NB4 (cell line): Measurements from ENCODE around the gene SSX2IP.

Source experiments
- POLR2A ChIP-seq: IDR thresholded peaks from 2 replicates; pipeline ENCODE4 v1.6.1; 2011; ENCODE audit warnings: mild to moderate bottlenecking; ENCODE audit not compliant: insufficient read length; ENCODE audit errors: extremely low read depth
- TF ChIP-seq, protein P1 (sequence below): IDR thresholded peaks from one replicate; pipeline ENCODE4 v1.5.1; 2012; ENCODE audit warnings: low read depth, low read length

- no peak for TF ChIP-seq POLR2A
- TF ChIP-seq, protein P1, sequence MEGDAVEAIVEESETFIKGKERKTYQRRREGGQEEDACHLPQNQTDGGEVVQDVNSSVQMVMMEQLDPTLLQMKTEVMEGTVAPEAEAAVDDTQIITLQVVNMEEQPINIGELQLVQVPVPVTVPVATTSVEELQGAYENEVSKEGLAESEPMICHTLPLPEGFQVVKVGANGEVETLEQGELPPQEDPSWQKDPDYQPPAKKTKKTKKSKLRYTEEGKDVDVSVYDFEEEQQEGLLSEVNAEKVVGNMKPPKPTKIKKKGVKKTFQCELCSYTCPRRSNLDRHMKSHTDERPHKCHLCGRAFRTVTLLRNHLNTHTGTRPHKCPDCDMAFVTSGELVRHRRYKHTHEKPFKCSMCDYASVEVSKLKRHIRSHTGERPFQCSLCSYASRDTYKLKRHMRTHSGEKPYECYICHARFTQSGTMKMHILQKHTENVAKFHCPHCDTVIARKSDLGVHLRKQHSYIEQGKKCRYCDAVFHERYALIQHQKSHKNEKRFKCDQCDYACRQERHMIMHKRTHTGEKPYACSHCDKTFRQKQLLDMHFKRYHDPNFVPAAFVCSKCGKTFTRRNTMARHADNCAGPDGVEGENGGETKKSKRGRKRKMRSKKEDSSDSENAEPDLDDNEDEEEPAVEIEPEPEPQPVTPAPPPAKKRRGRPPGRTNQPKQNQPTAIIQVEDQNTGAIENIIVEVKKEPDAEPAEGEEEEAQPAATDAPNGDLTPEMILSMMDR, result no peak
These were observed 74.5 kb downstream of the SSX2IP start for GRCh38 chr1:84615790-84616189.
